Trophoblast cell (in vitro differentiated cells and primary cell): Measurements from ENCODE around the gene TMEM252.

Experiments
- DNase-seq, 2 donors: peaks; one replicate each; pipeline ENCODE4 v3.0.0-alpha.2; 2016
- H2AFZ ChIP-seq: 2 replicates; pipeline ENCODE4 v1.6.1; 2013; ENCODE audit warnings: low read length, moderate library complexity, mild to moderate bottlenecking; ENCODE audit not compliant: insufficient read depth, poor library complexity
- H2AK5ac ChIP-seq: 2 replicates; pipeline ENCODE4 v1.6.1; 2013; ENCODE audit warnings: mild to moderate bottlenecking, low read length
- H2BK120ac ChIP-seq: 2 replicates; pipeline ENCODE4 v1.6.1; 2013; ENCODE audit warnings: low read length, mild to moderate bottlenecking, moderate library complexity; ENCODE audit not compliant: insufficient read depth, poor library complexity
- H2BK12ac ChIP-seq: 2 replicates; pipeline ENCODE4 v1.6.1; 2013; ENCODE audit warnings: mild to moderate bottlenecking, low read length, moderate library complexity
- H2BK5ac ChIP-seq: 2 replicates; pipeline ENCODE4 v1.6.1; 2013; ENCODE audit warnings: low read length, low read depth, moderate library complexity, mild to moderate bottlenecking; ENCODE audit not compliant: poor library complexity
- H3K14ac ChIP-seq: 2 replicates; pipeline ENCODE4 v1.6.1; 2013; ENCODE audit warnings: mild to moderate bottlenecking, low read length
- H3K18ac ChIP-seq: 2 replicates; pipeline ENCODE4 v1.6.1; 2013; ENCODE audit warnings: mild to moderate bottlenecking, low read length
- H3K23ac ChIP-seq: 2 replicates; pipeline ENCODE4 v1.6.1; 2013; ENCODE audit warnings: low read length
- H3K27ac ChIP-seq: 2 replicates; pipeline ENCODE4 v1.5.1; 2013; ENCODE audit warnings: low read depth, mild to moderate bottlenecking, inconsistent platforms, low read length, moderate library complexity
- H3K27me3 ChIP-seq: 2 replicates; pipeline ENCODE4 v1.6.1; 2013; ENCODE audit warnings: inconsistent platforms, mild to moderate bottlenecking, low read length, moderate library complexity; ENCODE audit not compliant: insufficient read depth
- H3K36me3 ChIP-seq, 2 experiments: 1 replicate in 1 of 2; 2 replicates in 1 of 2; pipeline ENCODE4 v1.6.1; 2013; ENCODE audit warnings: low read length in 2 of 2, mild to moderate bottlenecking in 2 of 2, moderate library complexity in 1 of 2; ENCODE audit not compliant: insufficient read depth in 2 of 2, control insufficient read depth in 1 of 2
- H3K4ac ChIP-seq: 2 replicates; pipeline ENCODE4 v1.6.1; 2013; ENCODE audit warnings: low read depth, mild to moderate bottlenecking, low read length, moderate library complexity
- H3K4me1 ChIP-seq, 2 experiments: 1 replicate in 1 of 2; 2 replicates in 1 of 2; pipeline ENCODE4 v1.6.1; 2013; ENCODE audit warnings: low read length in 2 of 2, mild to moderate bottlenecking in 2 of 2, moderate library complexity in 1 of 2; ENCODE audit not compliant: insufficient read depth in 2 of 2, control insufficient read depth in 1 of 2
- H3K4me2 ChIP-seq: 2 replicates; pipeline ENCODE4 v1.6.1; 2013; ENCODE audit warnings: inconsistent platforms, mild to moderate bottlenecking, low read length, moderate library complexity
- H3K4me3 ChIP-seq: 2 replicates; pipeline ENCODE4 v1.5.1; 2013; ENCODE audit warnings: mild to moderate bottlenecking, low read depth, low read length, inconsistent platforms
- H3K79me1 ChIP-seq: one replicate; pipeline ENCODE4 v1.6.1; 2013; ENCODE audit warnings: low read length
- H3K79me2 ChIP-seq: 2 replicates; pipeline ENCODE4 v1.6.1; 2013; ENCODE audit warnings: low read length, mild to moderate bottlenecking; ENCODE audit not compliant: control insufficient read depth, insufficient read depth, poor library complexity
- H3K9ac ChIP-seq: 2 replicates; pipeline ENCODE4 v1.6.1; 2013; ENCODE audit warnings: mild to moderate bottlenecking, low read length
- H3K9me3 ChIP-seq: 2 replicates; pipeline ENCODE4 v1.6.1; 2013; ENCODE audit warnings: low read depth, mild to moderate bottlenecking, control low read depth, inconsistent platforms, low read length; ENCODE audit not compliant: insufficient read depth
- H4K12ac ChIP-seq: 2 replicates; pipeline ENCODE4 v1.6.1; 2013; ENCODE audit warnings: low read depth, mild to moderate bottlenecking, low read length, moderate library complexity
- H4K8ac ChIP-seq: 2 replicates; pipeline ENCODE4 v1.6.1; 2013; ENCODE audit warnings: low read depth, mild to moderate bottlenecking, low read length, moderate library complexity
- H4K91ac ChIP-seq: one replicate; pipeline ENCODE4 v1.6.1; 2013; ENCODE audit warnings: low read depth, mild to moderate bottlenecking, low read length, moderate library complexity
- WGBS: extraction: QIAGEN DNeasy Blood & Tissue Kit; methylation state at CpG from one replicate; pipeline ENCODE4 v1.1.7; 2013; ENCODE audit warnings: missing lambda C conversion rate; ENCODE audit not compliant: insufficient read length, insufficient coverage; ENCODE audit errors: extremely low coverage; 5-methylcytosine and 5-hydroxymethylcytosine counted together

Gene TMEM252

GRCh38 chr9:68505681-68506409 lies 34.8 kb downstream of the TMEM252 start:
- Histone ChIP-seq H2AK5ac (peak overlapping the region; percentile 45), H3K4me1 (peaks cover 2 to 7% of the 10 kb centered on the region in 2 experiments), H3K23ac (no peak overlapping the region), H3K9me3 (no peaks in the 10 kb centered on the region), H4K8ac (no peak overlapping the region), H3K9ac (no peak overlapping the region), H4K12ac (no peak overlapping the region), H3K36me3 (no peaks in the 10 kb centered on the region), H2BK120ac (no peak overlapping the region), H3K14ac (no peak overlapping the region), H3K27ac (no peak overlapping the region), H3K27me3 (no peaks in the 10 kb centered on the region), H3K4me2 (no peak overlapping the region), H2BK5ac (no peak overlapping the region), H3K4ac (peak overlapping the region; percentile 44), H4K91ac (peak overlapping the region; percentile 16), H3K79me1 (peaks cover 4% of the 10 kb centered on the region), H3K79me2 (no peaks in the 10 kb centered on the region), H2AFZ (no peak overlapping the region), H3K4me3 (no peak overlapping the region), H3K18ac (no peak overlapping the region), H2BK12ac (peak overlapping the region; percentile 19)
- DNase-seq, result no peak
- no CpG with 5 or more reads among the region's 4 CpGs for WGBS

GRCh38 chr9:68502279-68502678 lies 38.4 kb downstream of the TMEM252 start:
- Histone ChIP-seq H2BK12ac (no peak overlapping the region), H4K12ac (no peak overlapping the region), H3K23ac (no peak overlapping the region), H2BK120ac (no peak overlapping the region), H3K9ac (no peak overlapping the region), H4K91ac (peak overlapping the region; percentile 5), H3K27me3 (no peaks in the 10 kb centered on the region), H3K4me2 (no peak overlapping the region), H3K4ac (no peak overlapping the region), H3K9me3 (no peaks in the 10 kb centered on the region), H3K18ac (no peak overlapping the region), H2AFZ (no peak overlapping the region), H2AK5ac (no peak overlapping the region), H4K8ac (no peak overlapping the region), H3K79me2 (peaks cover 1% of the 10 kb centered on the region), H3K14ac (no peak overlapping the region), H3K27ac (no peak overlapping the region), H3K4me1 (peaks cover 5 to 9% of the 10 kb centered on the region in 2 experiments), H2BK5ac (no peak overlapping the region), H3K36me3 (no peaks in the 10 kb centered on the region), H3K79me1 (peaks cover 5% of the 10 kb centered on the region), H3K4me3 (no peak overlapping the region)
- WGBS, result no CpG with 5 or more reads among the region's 4 CpGs
- DNase-seq, result no peak

DNA sequence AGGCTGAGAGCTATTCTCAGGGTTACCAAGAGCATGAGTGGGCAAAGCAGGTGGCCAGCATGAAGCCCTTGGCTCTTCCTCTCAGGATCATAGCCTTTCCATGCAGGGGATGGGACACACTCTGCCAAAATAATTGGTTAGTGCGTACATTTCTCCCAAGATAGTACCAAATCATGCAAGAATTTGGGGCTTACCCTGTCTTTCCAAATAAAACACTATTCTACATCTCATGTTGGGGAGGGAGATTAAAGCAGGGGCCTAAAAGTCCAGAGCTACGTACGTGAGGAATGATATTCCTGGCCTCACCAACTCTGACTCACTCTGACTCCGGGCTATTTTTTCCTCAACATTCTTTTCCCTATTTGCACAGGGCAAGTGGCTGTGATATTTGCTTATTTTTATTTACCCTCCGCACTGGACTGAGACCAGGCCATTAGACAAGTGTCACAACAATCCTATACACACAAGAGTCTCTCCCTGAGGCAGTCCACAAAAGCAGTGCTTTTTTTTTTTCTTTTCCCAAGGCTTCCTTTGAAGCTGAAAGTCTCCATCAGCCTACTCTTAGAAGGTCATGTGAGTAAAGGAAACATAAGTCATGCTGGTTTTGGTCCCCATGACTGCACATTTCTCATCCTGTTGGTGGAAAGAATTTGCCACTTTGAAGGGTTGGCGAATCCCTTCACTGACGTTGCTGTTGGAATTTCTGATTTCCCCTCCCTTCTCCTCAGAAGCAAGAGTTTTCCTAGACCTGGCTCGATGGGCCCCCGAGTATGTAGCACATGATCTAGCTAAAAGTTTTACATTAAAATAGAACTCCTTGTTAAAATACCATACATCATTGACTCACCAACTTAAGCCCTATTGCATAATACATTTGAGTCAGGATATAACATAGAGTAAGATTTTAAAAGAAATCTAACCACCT lies 40.0 kb downstream of the TMEM252 start:
- Histone ChIP-seq H2AK5ac (peak overlapping the region; percentile 18), H3K23ac (no peak overlapping the region), H3K79me1 (peaks cover 4% of the 10 kb centered on the region), H2BK120ac (peak overlapping the region; percentile 88), H3K4ac (no peak overlapping the region), H4K91ac (peak overlapping the region; percentile 67), H2AFZ (no peak overlapping the region), H2BK5ac (peak overlapping the region; percentile 78), H3K36me3 (no peaks in the 10 kb centered on the region), H3K79me2 (peaks cover 1% of the 10 kb centered on the region), H4K12ac (no peak overlapping the region), H3K4me2 (no peak overlapping the region), H4K8ac (peak overlapping the region; percentile 42), H3K27ac (peak overlapping the region; percentile 57), H3K4me3 (no peak overlapping the region), H3K14ac (peak overlapping the region; percentile 24), H3K27me3 (no peaks in the 10 kb centered on the region), H3K18ac (no peak overlapping the region), H3K9ac (no peak overlapping the region), H3K9me3 (no peaks in the 10 kb centered on the region), H3K4me1 (peaks cover 5 to 9% of the 10 kb centered on the region in 2 experiments), H2BK12ac (peak overlapping the region; percentile 92)
- WGBS, result no CpG with 5 or more reads among the region's 9 CpGs
- peak; percentile 31 to 66 for DNase-seq

DNA sequence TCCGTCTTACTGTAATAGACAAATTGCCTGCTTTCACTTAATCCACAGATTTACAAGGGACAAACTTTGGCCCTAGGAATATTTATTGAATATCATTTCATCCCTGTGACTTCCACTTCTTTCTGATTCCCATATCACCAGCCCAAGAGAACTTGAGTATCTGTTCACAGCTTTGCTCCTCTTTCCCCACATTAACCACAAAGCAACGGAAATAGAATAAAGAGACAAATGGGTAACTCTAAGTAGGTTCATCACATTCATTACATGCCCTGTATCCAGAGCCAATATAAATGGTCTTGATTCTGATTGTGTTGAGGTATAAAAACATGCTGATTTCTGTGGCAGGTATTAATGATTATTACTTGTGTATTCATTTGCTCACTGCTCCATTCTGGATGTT lies 41.9 kb downstream of the TMEM252 start:
- no peak overlapping the region for H3K4me2 ChIP-seq
- peak overlapping the region; percentile 55 for H2BK12ac ChIP-seq
- no peak overlapping the region for H2AFZ ChIP-seq
- H2BK120ac ChIP-seq, result peak overlapping the region; percentile 36
- H3K9ac ChIP-seq, result no peak overlapping the region
- peaks cover 6% of the 10 kb centered on the region for H3K79me1 ChIP-seq
- H3K18ac ChIP-seq, result no peak overlapping the region
- H2BK5ac ChIP-seq, result no peak overlapping the region
- H4K91ac ChIP-seq, result no peak overlapping the region
- H3K4ac ChIP-seq, result no peak overlapping the region
- H3K36me3 ChIP-seq, result no peaks in the 10 kb centered on the region
- no peak overlapping the region for H3K23ac ChIP-seq
- peaks cover 5 to 9% of the 10 kb centered on the region in 2 experiments for H3K4me1 ChIP-seq
- no peak overlapping the region for H4K8ac ChIP-seq
- H3K9me3 ChIP-seq, result no peaks in the 10 kb centered on the region
- peak overlapping the region; percentile 9 for H3K14ac ChIP-seq
- H3K27ac ChIP-seq, result no peak overlapping the region
- peaks cover 1% of the 10 kb centered on the region for H3K79me2 ChIP-seq
- DNase-seq, result no peak
- peak overlapping the region; percentile 71 for H2AK5ac ChIP-seq
- no peaks in the 10 kb centered on the region for H3K27me3 ChIP-seq
- no peak overlapping the region for H4K12ac ChIP-seq
- H3K4me3 ChIP-seq, result no peak overlapping the region
- WGBS, result no CpG with 5 or more reads among the region's 2 CpGs
